ENCODE results near the gene TPD52L2. TPM values are rescaled to one million over a fixed set of nuclear protein-coding genes. Genes with fewer than 3 reads are reported as not detected.
A peak's percentile ranks its signal among the peaks of the same experiment; 100 is the strongest.
"Not testable (repeated sequence)": the region's sequence is repeated elsewhere in the genome, so short reads cannot be mapped to it uniquely, and the experiment has no call there.

TPD52L2 gene
- total RNA-seq, 1 experiment from 2014 or later = 113 TPM

DNA sequence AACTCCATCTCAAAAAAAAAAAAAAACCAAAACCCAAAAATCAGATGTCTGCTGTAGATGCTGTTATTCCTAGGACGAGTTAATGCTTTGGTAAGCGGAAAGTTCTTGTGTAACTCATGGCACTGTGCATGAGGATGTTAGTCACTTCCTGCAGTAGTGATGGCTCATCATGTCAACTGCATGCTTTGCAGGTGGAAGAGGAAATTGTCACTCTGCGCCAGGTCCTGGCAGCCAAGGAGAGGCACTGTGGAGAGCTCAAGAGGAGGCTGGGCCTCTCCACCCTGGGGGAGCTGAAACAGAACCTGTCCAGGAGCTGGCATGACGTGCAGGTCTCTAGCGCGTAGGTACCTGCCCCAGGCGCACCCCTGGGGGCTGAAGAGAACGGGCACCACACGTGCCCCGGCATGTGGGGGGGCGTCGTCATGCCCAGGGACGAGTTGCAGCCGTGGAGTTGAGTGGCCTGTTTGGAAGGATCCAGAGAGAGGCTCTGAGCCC, 8.5 kb downstream of the TPD52L2 start:
- Histone ChIP-seq H3K9me3 (ENCODE audit: control insufficient read depth, insufficient read depth, low read depth, low read length) (no peaks in the 10 kb centered on the region), H3K36me3 (ENCODE audit: control insufficient read depth, insufficient read depth, low read length) (peaks cover 10% of the 10 kb centered on the region), H3K4me3 (ENCODE audit: low read depth in 2 of 2, low read length in 2 of 2) (no peak overlapping the region), H3K27me3 (ENCODE audit: control insufficient read depth, insufficient read depth, low read length) (no peaks in the 10 kb centered on the region), H3K27ac (ENCODE audit: low read length) (no peak overlapping the region), H3K4me1 (ENCODE audit: control insufficient read depth, insufficient read depth, low read length) (no peaks in the 10 kb centered on the region)
- BruUV-seq (replicated peaks) = TSS peak; percentile 66
- intact Hi-C loops (cut with micrococcal nuclease; ENCODE audit: unreplicated experiment) (no loop called here), in situ Hi-C loops (cut with HindIII; ENCODE audit: low pct_unique_long_range_greater_than_20kb, low sequenced_read_pairs) (no loop called here)
- ChIA-PET CTCF (no interaction called here), POLR2A (no interaction called here)
- peak; percentile 77 for DNase-seq (ENCODE audit: low read depth, low spot score)
- TF ChIP-seq, protein P1, sequence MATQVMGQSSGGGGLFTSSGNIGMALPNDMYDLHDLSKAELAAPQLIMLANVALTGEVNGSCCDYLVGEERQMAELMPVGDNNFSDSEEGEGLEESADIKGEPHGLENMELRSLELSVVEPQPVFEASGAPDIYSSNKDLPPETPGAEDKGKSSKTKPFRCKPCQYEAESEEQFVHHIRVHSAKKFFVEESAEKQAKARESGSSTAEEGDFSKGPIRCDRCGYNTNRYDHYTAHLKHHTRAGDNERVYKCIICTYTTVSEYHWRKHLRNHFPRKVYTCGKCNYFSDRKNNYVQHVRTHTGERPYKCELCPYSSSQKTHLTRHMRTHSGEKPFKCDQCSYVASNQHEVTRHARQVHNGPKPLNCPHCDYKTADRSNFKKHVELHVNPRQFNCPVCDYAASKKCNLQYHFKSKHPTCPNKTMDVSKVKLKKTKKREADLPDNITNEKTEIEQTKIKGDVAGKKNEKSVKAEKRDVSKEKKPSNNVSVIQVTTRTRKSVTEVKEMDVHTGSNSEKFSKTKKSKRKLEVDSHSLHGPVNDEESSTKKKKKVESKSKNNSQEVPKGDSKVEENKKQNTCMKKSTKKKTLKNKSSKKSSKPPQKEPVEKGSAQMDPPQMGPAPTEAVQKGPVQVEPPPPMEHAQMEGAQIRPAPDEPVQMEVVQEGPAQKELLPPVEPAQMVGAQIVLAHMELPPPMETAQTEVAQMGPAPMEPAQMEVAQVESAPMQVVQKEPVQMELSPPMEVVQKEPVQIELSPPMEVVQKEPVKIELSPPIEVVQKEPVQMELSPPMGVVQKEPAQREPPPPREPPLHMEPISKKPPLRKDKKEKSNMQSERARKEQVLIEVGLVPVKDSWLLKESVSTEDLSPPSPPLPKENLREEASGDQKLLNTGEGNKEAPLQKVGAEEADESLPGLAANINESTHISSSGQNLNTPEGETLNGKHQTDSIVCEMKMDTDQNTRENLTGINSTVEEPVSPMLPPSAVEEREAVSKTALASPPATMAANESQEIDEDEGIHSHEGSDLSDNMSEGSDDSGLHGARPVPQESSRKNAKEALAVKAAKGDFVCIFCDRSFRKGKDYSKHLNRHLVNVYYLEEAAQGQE (IDR thresholded peaks at IDR 0.05; ENCODE audit: insufficient read depth in 1 of 2, low read depth in 2 of 2, low read length in 1 of 2) = no peak
- TF ChIP-seq POLR2AphosphoS5 (IDR thresholded peaks at IDR 0.05; ENCODE audit: low read depth, low read length) = no peak
- TF ChIP-seq, protein P2, sequence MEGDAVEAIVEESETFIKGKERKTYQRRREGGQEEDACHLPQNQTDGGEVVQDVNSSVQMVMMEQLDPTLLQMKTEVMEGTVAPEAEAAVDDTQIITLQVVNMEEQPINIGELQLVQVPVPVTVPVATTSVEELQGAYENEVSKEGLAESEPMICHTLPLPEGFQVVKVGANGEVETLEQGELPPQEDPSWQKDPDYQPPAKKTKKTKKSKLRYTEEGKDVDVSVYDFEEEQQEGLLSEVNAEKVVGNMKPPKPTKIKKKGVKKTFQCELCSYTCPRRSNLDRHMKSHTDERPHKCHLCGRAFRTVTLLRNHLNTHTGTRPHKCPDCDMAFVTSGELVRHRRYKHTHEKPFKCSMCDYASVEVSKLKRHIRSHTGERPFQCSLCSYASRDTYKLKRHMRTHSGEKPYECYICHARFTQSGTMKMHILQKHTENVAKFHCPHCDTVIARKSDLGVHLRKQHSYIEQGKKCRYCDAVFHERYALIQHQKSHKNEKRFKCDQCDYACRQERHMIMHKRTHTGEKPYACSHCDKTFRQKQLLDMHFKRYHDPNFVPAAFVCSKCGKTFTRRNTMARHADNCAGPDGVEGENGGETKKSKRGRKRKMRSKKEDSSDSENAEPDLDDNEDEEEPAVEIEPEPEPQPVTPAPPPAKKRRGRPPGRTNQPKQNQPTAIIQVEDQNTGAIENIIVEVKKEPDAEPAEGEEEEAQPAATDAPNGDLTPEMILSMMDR (IDR thresholded peaks at IDR 0.05) = no peak
- TF ChIP-seq SIN3A (IDR thresholded peaks at IDR 0.05; ENCODE audit: borderline replicate concordance, insufficient read depth, low read depth, low read length) = no peak
- no peak for TF ChIP-seq TCF7L2 (IDR thresholded peaks at IDR 0.05; ENCODE audit: low read depth, low read length)
- peak; percentile 64; the same call in 1 of the 2 replicates for ATAC-seq

DNA sequence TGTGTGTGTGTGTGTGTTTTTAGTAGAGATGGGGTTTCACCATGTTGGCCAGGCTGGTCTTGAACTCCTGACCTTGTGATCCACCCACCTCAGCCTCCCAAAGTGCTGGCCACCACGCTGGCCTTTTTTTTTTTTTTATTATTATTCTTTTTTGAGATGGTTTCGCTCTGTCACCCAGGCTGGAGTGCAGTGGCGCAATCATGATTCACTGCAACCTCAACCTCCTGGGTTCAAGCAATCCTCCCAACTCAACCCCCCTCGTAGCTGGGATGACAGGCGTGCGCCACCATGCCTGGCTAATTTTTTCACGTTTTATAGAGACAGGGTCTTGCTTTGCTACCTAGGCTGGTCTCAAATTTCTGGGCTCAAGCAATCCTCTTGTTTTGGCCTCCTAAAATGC, 9.2 kb downstream of the TPD52L2 start:
- ATAC-seq; POLR2A ChIA-PET; H3K27me3 ChIP-seq (ENCODE audit: control insufficient read depth, insufficient read depth, low read length); DNase-seq (ENCODE audit: low read depth, low spot score); H3K9me3 ChIP-seq (ENCODE audit: control insufficient read depth, insufficient read depth, low read depth, low read length); H3K4me1 ChIP-seq (ENCODE audit: control insufficient read depth, insufficient read depth, low read length); intact Hi-C loops (cut with micrococcal nuclease; ENCODE audit: unreplicated experiment); H3K4me3 ChIP-seq (ENCODE audit: low read depth in 2 of 2, low read length in 2 of 2); in situ Hi-C loops (cut with HindIII; ENCODE audit: low pct_unique_long_range_greater_than_20kb, low sequenced_read_pairs); H3K27ac ChIP-seq (ENCODE audit: low read length); BruUV-seq (replicated peaks); H3K36me3 ChIP-seq (ENCODE audit: control insufficient read depth, insufficient read depth, low read length); CTCF ChIA-PET: not testable (repeated sequence)

DNA sequence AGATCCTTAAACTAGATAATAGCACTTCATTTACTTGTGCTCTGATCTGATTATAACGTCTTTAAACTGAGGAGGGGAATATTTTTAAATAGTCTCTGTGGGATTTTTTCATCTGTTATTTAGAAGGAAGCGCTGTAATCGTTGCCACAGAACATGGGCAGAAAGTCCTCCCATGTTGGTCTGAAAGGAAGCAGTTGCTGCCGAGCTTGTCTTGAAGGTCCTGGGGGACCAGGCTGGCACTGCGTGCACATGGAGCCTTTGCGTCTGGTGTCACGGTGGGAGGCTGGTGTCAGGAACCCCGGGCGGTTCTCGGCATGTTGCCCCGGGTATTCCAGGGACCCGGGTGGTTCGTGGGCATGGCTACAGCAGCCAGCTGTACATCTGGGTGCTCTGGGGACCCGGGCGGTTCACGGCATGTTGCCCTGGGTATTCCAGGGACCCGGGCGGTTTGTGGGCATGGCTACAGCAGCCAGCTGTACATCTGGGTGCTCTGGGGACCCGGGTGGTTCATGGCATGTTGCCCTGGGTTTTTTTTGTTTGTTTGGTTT, 11.5 kb downstream of the TPD52L2 start:
- intact Hi-C loops (cut with micrococcal nuclease; ENCODE audit: unreplicated experiment) = no loop called here
- H3K9me3 ChIP-seq (ENCODE audit: control insufficient read depth, insufficient read depth, low read depth, low read length) = no peaks in the 10 kb centered on the region
- ChIA-PET POLR2A (interaction anchor here (0.5 to 0.6 kb wide), 2 partner anchors 75 to 171 kb away, joined by 4 to 7 read pairs; no protein-coding TSS in a partner anchor), CTCF (no interaction called here)
- DNase-seq (ENCODE audit: low read depth, low spot score) (no peak), ATAC-seq (no peak)
- in situ Hi-C loops (cut with HindIII; ENCODE audit: low pct_unique_long_range_greater_than_20kb, low sequenced_read_pairs) = no loop called here
- H3K4me3 ChIP-seq (ENCODE audit: low read depth in 2 of 2, low read length in 2 of 2) = no peak overlapping the region
- peaks cover 10% of the 10 kb centered on the region for H3K36me3 ChIP-seq (ENCODE audit: control insufficient read depth, insufficient read depth, low read length)
- H3K4me1 ChIP-seq (ENCODE audit: control insufficient read depth, insufficient read depth, low read length) = no peaks in the 10 kb centered on the region
- TF ChIP-seq, protein P1 (IDR thresholded peaks at IDR 0.05; ENCODE audit: insufficient read depth in 1 of 2, low read depth in 2 of 2, low read length in 1 of 2) = no peak
- TF ChIP-seq, protein P2 (IDR thresholded peaks at IDR 0.05) = no peak
- TF ChIP-seq SIN3A (IDR thresholded peaks at IDR 0.05; ENCODE audit: borderline replicate concordance, insufficient read depth, low read depth, low read length) (no peak), POLR2AphosphoS5 (IDR thresholded peaks at IDR 0.05; ENCODE audit: low read depth, low read length) (no peak), TCF7L2 (IDR thresholded peaks at IDR 0.05; ENCODE audit: low read depth, low read length) (no peak)
- H3K27me3 ChIP-seq (ENCODE audit: control insufficient read depth, insufficient read depth, low read length) = no peaks in the 10 kb centered on the region
- no peak overlapping the region for H3K27ac ChIP-seq (ENCODE audit: low read length)
- no TSS peak for BruUV-seq (replicated peaks)
